Left renal cortex interstitium (tissue), 4 donors: ENCODE measurements around the gene RASA3. TPM values are rescaled to one million over a fixed set of nuclear protein-coding genes. Genes with fewer than 3 reads are reported as not detected.

Experiments
- DNase-seq, 4 donors: peaks; one replicate each; pipeline ENCODE4 v3.0.0-alpha.2; 2013; ENCODE audit warnings: low read depth in 4 of 4, low spot score in 2 of 4, missing footprints in 1 of 4
- polyA plus RNA-seq, 4 donors: library from polyadenylated mRNA; unstranded; fragments of 120-200 nt; gene quantifications; one replicate each; pipeline ENCODE4 v1.2.1, GENCODE V29; 2013; ENCODE audit not compliant: insufficient read length in 4 of 4

The RASA3 gene
- polyA plus RNA-seq, 4 donors, result 12.4 to 16.0 (median 13.8) TPM

DNA sequence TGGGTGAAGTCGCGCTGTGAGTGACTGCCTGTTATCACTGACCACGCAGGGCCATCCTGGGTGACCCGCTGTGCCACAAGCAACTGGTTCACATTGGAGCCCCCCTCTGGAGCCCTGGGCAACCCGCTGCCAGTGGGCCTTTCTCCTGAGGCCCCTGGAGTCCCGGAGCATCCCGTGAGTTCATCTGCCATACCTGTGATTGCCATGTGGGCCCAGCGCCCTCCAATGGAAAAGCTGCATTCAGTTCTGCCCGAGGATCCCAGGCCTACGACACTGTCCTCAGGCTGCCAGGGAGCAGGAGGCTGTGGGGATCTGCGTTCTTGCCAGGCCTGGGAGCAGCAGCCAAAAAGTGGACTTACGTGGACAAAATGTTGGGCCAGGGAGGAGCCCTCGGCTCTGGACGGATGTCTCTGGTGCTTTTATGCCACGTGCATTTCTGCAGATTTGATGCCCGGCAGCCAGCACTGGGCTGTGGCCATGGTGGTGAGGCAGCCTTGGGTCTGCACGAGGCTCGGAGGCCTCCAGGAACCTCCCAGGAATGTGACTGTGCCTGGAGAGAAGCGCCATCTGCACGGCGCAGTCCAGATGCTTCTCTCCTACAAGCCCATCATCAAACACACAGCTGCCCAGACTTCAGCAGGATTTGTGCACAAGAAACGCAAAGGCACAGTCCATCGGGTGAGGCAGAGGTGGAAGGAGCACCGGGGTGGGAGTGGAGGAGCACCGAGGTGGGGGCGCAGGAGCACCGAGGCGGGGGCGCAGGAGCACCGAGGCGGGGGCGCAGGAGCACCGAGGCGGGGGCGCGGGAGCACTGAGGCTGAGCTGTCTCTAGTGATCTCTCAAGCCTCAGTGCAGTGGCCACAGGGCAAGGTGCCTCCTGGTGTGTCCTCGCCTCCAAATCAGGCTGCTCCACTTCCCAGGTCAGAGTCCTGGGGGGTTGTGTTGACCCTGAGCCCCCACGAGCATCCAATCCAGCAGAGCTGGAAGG is 202.5 kb downstream of the RASA3 start:
- DNase-seq, result no peak

DNA sequence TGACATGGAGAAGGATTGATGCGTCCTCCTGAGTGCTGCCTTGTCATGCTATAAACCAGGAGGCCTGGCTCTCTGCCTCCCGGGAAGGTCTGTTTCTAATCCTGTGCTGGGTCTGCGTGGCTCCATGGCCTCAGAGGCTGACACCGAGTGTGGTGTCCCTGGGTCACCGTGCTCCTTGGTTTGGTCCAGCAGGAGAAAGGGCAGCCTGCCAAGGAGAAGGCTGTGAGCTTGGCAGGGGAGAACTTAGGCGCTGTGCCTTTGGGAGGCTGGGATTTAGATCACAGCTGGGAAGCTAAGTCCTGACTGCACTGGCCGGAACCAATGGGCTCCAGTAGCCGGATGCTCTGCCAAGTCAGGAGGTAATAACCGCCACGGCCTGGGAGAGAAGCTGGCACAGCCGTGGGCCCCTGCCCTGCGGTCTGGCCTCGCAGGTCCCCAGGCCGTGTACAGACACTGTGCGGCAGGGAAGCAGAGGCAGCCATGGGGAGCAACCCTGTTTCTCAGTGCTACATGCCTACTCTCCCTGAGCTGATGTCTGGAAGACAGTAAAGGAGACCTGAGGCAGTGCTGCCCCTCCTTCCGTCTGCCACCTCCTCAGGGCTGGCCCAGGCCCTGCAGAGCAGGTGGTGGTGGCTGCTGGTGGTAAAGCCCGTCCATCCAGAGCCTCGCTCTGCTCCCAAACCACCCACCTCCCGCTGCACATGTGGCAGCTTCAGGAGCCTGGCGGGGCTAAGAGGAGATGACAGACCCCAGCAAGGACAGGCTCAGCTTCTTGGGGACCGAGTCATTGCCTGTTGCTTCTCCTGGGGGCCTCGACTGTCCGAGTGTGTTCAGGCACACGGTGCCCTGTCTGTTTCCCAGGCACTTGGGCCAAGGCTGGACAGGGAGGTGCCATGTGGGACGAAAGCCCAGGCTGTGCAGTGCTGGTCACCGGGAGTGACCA is 203.5 kb downstream of the RASA3 start:
- no peak for DNase-seq

Other genes starting within 250 kb of the RASA3 start
- gene C13orf46, start 158.5 kb downstream of the RASA3 start, polyA plus RNA-seq, result under 1 TPM; 0.06 to 0.40 (median 0.15) TPM
- 1 to 10 TPM in 1 of 4 donors, not detected in 3; 9.4 TPM for gene CFAP97D2, start 46.6 kb upstream of the RASA3 start, polyA plus RNA-seq
- 100 to 1,000 TPM in 3 of 4 donors, 10 to 100 TPM in 1; 86.0 to 174 (median 135) TPM for gene CDC16, start 102.3 kb upstream of the RASA3 start, polyA plus RNA-seq
- gene UPF3A, start 149.0 kb upstream of the RASA3 start, polyA plus RNA-seq, result 100 to 1,000 TPM in 2 of 4 donors, 10 to 100 TPM in 2; 93.0 to 191 (median 133) TPM
- gene CHAMP1, start 181.9 kb upstream of the RASA3 start, polyA plus RNA-seq, result 10 to 100 TPM; 31.3 to 34.0 (median 33.4) TPM